Measurements from ENCODE around the gene ADGRG7. TPM values are rescaled to one million over a fixed set of nuclear protein-coding genes. Genes with fewer than 3 reads are reported as not detected.

The ADGRG7 gene
- total and polyA plus RNA-seq, 4 donors, result 0.08 to 1.4 (median 0.51) TPM; not detected in 1

- no peak for DNase-seq
- Histone ChIP-seq H3K4me1 (ENCODE audit: control insufficient read depth in 1 of 2, insufficient read depth in 2 of 2, low read length in 2 of 2) (no peaks in the 10 kb centered on the region), H3K9me3 (ENCODE audit: control insufficient read depth, low read length) (no peaks in the 10 kb centered on the region), H3K36me3 (ENCODE audit: control insufficient read depth in 1 of 2, insufficient read depth in 2 of 2, low read length in 1 of 2) (no peaks in the 10 kb centered on the region), H3K27me3 (ENCODE audit: control insufficient read depth in 1 of 2, insufficient read depth in 2 of 2, low read length in 1 of 2) (no peaks in the 10 kb centered on the region), H3K4me3 (ENCODE audit: low read length in 2 of 2) (no peak overlapping the region), H3K27ac (ENCODE audit: low read depth in 1 of 2, low read length in 2 of 2) (no peak overlapping the region)
- ATAC-seq (ENCODE audit: low FRiP score), result no peak
- WGBS, 2 donors, result 83 to 93% methylated on average over 2 of the region's 2 CpGs
- intact Hi-C loops (cut with DNase I), result no loop called here
These were observed 562 bp downstream of the ADGRG7 start for GRCh38 chr3:100609963-100610362.

GRCh38 chr3:100611221-100611620 lies 1.8 kb downstream of the ADGRG7 start:
- intact Hi-C loops (cut with DNase I), result no loop called here
- DNase-seq (no peak), ATAC-seq (ENCODE audit: low FRiP score) (no peak)
- H3K36me3 ChIP-seq (ENCODE audit: control insufficient read depth in 1 of 2, insufficient read depth in 2 of 2, low read length in 1 of 2), result no peaks in the 10 kb centered on the region
- 58 to 70% methylated on average over 3 of the region's 3 CpGs for WGBS, 2 donors
- no peak overlapping the region for H3K27ac ChIP-seq (ENCODE audit: low read depth in 1 of 2, low read length in 2 of 2)
- H3K27me3 ChIP-seq (ENCODE audit: control insufficient read depth in 1 of 2, insufficient read depth in 2 of 2, low read length in 1 of 2), result no peaks in the 10 kb centered on the region
- no peak overlapping the region for H3K4me3 ChIP-seq (ENCODE audit: low read length in 2 of 2)
- H3K4me1 ChIP-seq (ENCODE audit: control insufficient read depth in 1 of 2, insufficient read depth in 2 of 2, low read length in 2 of 2), result no peaks in the 10 kb centered on the region
- no peaks in the 10 kb centered on the region for H3K9me3 ChIP-seq (ENCODE audit: control insufficient read depth, low read length)

GRCh38 chr3:100613721-100614390 lies 4.5 kb downstream of the ADGRG7 start:
- Histone ChIP-seq H3K27ac (ENCODE audit: low read depth in 1 of 2, low read length in 2 of 2) (no peak overlapping the region), H3K27me3 (ENCODE audit: control insufficient read depth in 1 of 2, insufficient read depth in 2 of 2, low read length in 1 of 2) (no peaks in the 10 kb centered on the region)
- intact Hi-C loops (cut with DNase I), result no loop called here

GRCh38 chr3:100614941-100615340 lies 5.5 kb downstream of the ADGRG7 start:
- Histone ChIP-seq H3K27ac (ENCODE audit: low read depth in 1 of 2, low read length in 2 of 2) (no peak overlapping the region), H3K9me3 (ENCODE audit: control insufficient read depth, low read length) (no peaks in the 10 kb centered on the region), H3K27me3 (ENCODE audit: control insufficient read depth in 1 of 2, insufficient read depth in 2 of 2, low read length in 1 of 2) (no peaks in the 10 kb centered on the region), H3K4me1 (ENCODE audit: control insufficient read depth in 1 of 2, insufficient read depth in 2 of 2, low read length in 2 of 2) (no peaks in the 10 kb centered on the region), H3K36me3 (ENCODE audit: control insufficient read depth in 1 of 2, insufficient read depth in 2 of 2, low read length in 1 of 2) (no peaks in the 10 kb centered on the region), H3K4me3 (ENCODE audit: low read length in 2 of 2) (no peak overlapping the region)
- intact Hi-C loops (cut with DNase I), result no loop called here
- DNase-seq (no peak), ATAC-seq (ENCODE audit: low FRiP score) (no peak)

More at GRCh38 chr3:100613721-100614390, 4.5 kb downstream of the ADGRG7 start:
- Histone ChIP-seq H3K9me3 (ENCODE audit: control insufficient read depth, low read length) (no peaks in the 10 kb centered on the region), H3K36me3 (ENCODE audit: control insufficient read depth in 1 of 2, insufficient read depth in 2 of 2, low read length in 1 of 2) (no peaks in the 10 kb centered on the region), H3K4me3 (ENCODE audit: low read length in 2 of 2) (no peak overlapping the region), H3K4me1 (ENCODE audit: control insufficient read depth in 1 of 2, insufficient read depth in 2 of 2, low read length in 2 of 2) (no peaks in the 10 kb centered on the region)
- DNase-seq (no peak), ATAC-seq (ENCODE audit: low FRiP score) (no peak)
- WGBS, 2 donors, result 70 to 73% methylated on average over 4 of the region's 4 CpGs

GRCh38 chr3:100615684-100616083 lies 6.3 kb downstream of the ADGRG7 start:
- H3K9me3 ChIP-seq (ENCODE audit: control insufficient read depth, low read length), result no peaks in the 10 kb centered on the region
- no peaks in the 10 kb centered on the region for H3K36me3 ChIP-seq (ENCODE audit: control insufficient read depth in 1 of 2, insufficient read depth in 2 of 2, low read length in 1 of 2)
- H3K4me1 ChIP-seq (ENCODE audit: control insufficient read depth in 1 of 2, insufficient read depth in 2 of 2, low read length in 2 of 2), result no peaks in the 10 kb centered on the region
- DNase-seq (no peak), ATAC-seq (ENCODE audit: low FRiP score) (no peak)
- no peak overlapping the region for H3K27ac ChIP-seq (ENCODE audit: low read depth in 1 of 2, low read length in 2 of 2)
- no peaks in the 10 kb centered on the region for H3K27me3 ChIP-seq (ENCODE audit: control insufficient read depth in 1 of 2, insufficient read depth in 2 of 2, low read length in 1 of 2)
- intact Hi-C loops (cut with DNase I), result no loop called here
- no peak overlapping the region for H3K4me3 ChIP-seq (ENCODE audit: low read length in 2 of 2)

- Histone ChIP-seq H3K27ac (ENCODE audit: low read depth in 1 of 2, low read length in 2 of 2) (no peak overlapping the region), H3K9me3 (ENCODE audit: control insufficient read depth, low read length) (no peaks in the 10 kb centered on the region), H3K4me3 (ENCODE audit: low read length in 2 of 2) (no peak overlapping the region), H3K4me1 (ENCODE audit: control insufficient read depth in 1 of 2, insufficient read depth in 2 of 2, low read length in 2 of 2) (no peaks in the 10 kb centered on the region), H3K27me3 (ENCODE audit: control insufficient read depth in 1 of 2, insufficient read depth in 2 of 2, low read length in 1 of 2) (no peaks in the 10 kb centered on the region), H3K36me3 (ENCODE audit: control insufficient read depth in 1 of 2, insufficient read depth in 2 of 2, low read length in 1 of 2) (no peaks in the 10 kb centered on the region)
- no peak for ATAC-seq (ENCODE audit: low FRiP score)
- no peak for DNase-seq
- intact Hi-C loops (cut with DNase I), result no loop called here
These were observed 11.8 kb downstream of the ADGRG7 start for GRCh38 chr3:100621251-100621650.

- WGBS, 2 donors, result 39 to 46% methylated on average over 2 of the region's 2 CpGs
- intact Hi-C loops (cut with DNase I), result no loop called here
- Histone ChIP-seq H3K4me1 (ENCODE audit: control insufficient read depth in 1 of 2, insufficient read depth in 2 of 2, low read length in 2 of 2) (no peaks in the 10 kb centered on the region), H3K36me3 (ENCODE audit: control insufficient read depth in 1 of 2, insufficient read depth in 2 of 2, low read length in 1 of 2) (no peaks in the 10 kb centered on the region), H3K27me3 (ENCODE audit: control insufficient read depth in 1 of 2, insufficient read depth in 2 of 2, low read length in 1 of 2) (no peaks in the 10 kb centered on the region), H3K27ac (ENCODE audit: low read depth in 1 of 2, low read length in 2 of 2) (no peak overlapping the region), H3K9me3 (ENCODE audit: control insufficient read depth, low read length) (no peaks in the 10 kb centered on the region), H3K4me3 (ENCODE audit: low read length in 2 of 2) (no peak overlapping the region)
- ATAC-seq (ENCODE audit: low FRiP score) (no peak), DNase-seq (no peak)
These were observed 18.1 kb downstream of the ADGRG7 start for GRCh38 chr3:100627491-100627890.

- no peak for DNase-seq
- no peaks in the 10 kb centered on the region for H3K9me3 ChIP-seq (ENCODE audit: control insufficient read depth, low read length)
- H3K27me3 ChIP-seq (ENCODE audit: control insufficient read depth in 1 of 2, insufficient read depth in 2 of 2, low read length in 1 of 2), result no peaks in the 10 kb centered on the region
- intact Hi-C loops (cut with DNase I), result no loop called here
- WGBS, 2 donors, result 62 to 78% methylated on average over 3 of the region's 3 CpGs
- no peaks in the 10 kb centered on the region for H3K36me3 ChIP-seq (ENCODE audit: control insufficient read depth in 1 of 2, insufficient read depth in 2 of 2, low read length in 1 of 2)
- ATAC-seq (ENCODE audit: low FRiP score), result no peak
- no peak overlapping the region for H3K27ac ChIP-seq (ENCODE audit: low read depth in 1 of 2, low read length in 2 of 2)
- no peak overlapping the region for H3K4me3 ChIP-seq (ENCODE audit: low read length in 2 of 2)
- no peaks in the 10 kb centered on the region for H3K4me1 ChIP-seq (ENCODE audit: control insufficient read depth in 1 of 2, insufficient read depth in 2 of 2, low read length in 2 of 2)
These were observed 20.2 kb downstream of the ADGRG7 start for GRCh38 chr3:100629421-100630127.

- Histone ChIP-seq H3K9me3 (ENCODE audit: control insufficient read depth, low read length) (no peaks in the 10 kb centered on the region), H3K4me3 (ENCODE audit: low read length in 2 of 2) (no peak overlapping the region), H3K36me3 (ENCODE audit: control insufficient read depth in 1 of 2, insufficient read depth in 2 of 2, low read length in 1 of 2) (no peaks in the 10 kb centered on the region), H3K4me1 (ENCODE audit: control insufficient read depth in 1 of 2, insufficient read depth in 2 of 2, low read length in 2 of 2) (no peaks in the 10 kb centered on the region), H3K27me3 (ENCODE audit: control insufficient read depth in 1 of 2, insufficient read depth in 2 of 2, low read length in 1 of 2) (no peaks in the 10 kb centered on the region), H3K27ac (ENCODE audit: low read depth in 1 of 2, low read length in 2 of 2) (no peak overlapping the region)
- DNase-seq (no peak), ATAC-seq (ENCODE audit: low FRiP score) (no peak)
- 83 to 95% methylated on average over 1 of the region's 1 CpG for WGBS, 2 donors
- intact Hi-C loops (cut with DNase I), result no loop called here
These were observed 21.3 kb downstream of the ADGRG7 start for GRCh38 chr3:100630664-100631063.

All from aorta (tissue), 5 donors.